ENCODE measurements around the gene LPXN. TPM values are rescaled to one million over a fixed set of nuclear protein-coding genes. Genes with fewer than 3 reads are reported as not detected.
A peak's percentile ranks its signal among the peaks of the same experiment; 100 is the strongest.

The LPXN gene
- total and polyA plus RNA-seq, 10 of the 15 experiments (the other 5 are each of a cell fraction or from before 2014, with no cell fraction given), result 131 to 349 (median 201) TPM

GRCh38 chr11:58578635-58579191, 3.1 kb upstream of the LPXN start, which contains the start of gene ZFP91:
ZFP91 (plus strand) TSS chr11:58579063; CDS start chr11:58579282, 219 bp downstream.
- WGBS (ENCODE audit: insufficient coverage, insufficient replicate concordance, low lambda C conversion rate, missing lambda C conversion rate), result 0% methylated on average over 35 of the region's 51 CpGs
- peak within 1 kb of the TSS; percentile 100 for H3K9ac ChIP-seq (ENCODE audit: control insufficient read depth, insufficient read depth, low read length)
- POLR2A ChIA-PET, result interaction anchor here (1.1 to 2.4 kb wide), 3 partner anchors 10 to 15 kb away, joined by 3 to 13 read pairs (median 6); no protein-coding TSS in a partner anchor
- FAIRE-seq (no peak), DNase-seq (ENCODE audit: low read depth, low spot score) (peak; percentile 87), ATAC-seq (peak; percentile 59)
- RAD21 ChIA-PET (ENCODE audit: unreplicated experiment), result interaction anchor here (1.2 kb wide), 1 partner anchor 210 kb away, joined by 4 read pairs; no protein-coding TSS in a partner anchor
- no peaks in the 10 kb centered on the region for H3K27me3 ChIP-seq (replicated peaks in 1 of 2; ENCODE audit: control insufficient read depth in 2 of 2, insufficient read depth in 2 of 2, low read length in 1 of 2)
- no peaks in the 10 kb centered on the region for H3K9me3 ChIP-seq (replicated peaks; ENCODE audit: control insufficient read depth, insufficient read depth, low read length)
- no TSS peak for BruUV-seq (replicated peaks)
- peak within 1 kb of the TSS; percentile 52 for H2AFZ ChIP-seq (ENCODE audit: control insufficient read depth, low read depth, low read length)
- peaks cover 12% of the 10 kb centered on the region for H3K4me1 ChIP-seq (ENCODE audit: control insufficient read depth, insufficient read depth, low read length)
- in situ Hi-C loops (cut with MboI), result loop anchor here (5.0 to 25.0 kb wide), 5 partner anchors 526 to 1241 kb away; partner anchors contain the start of genes FAM111B, P2RX3, PATL1 and SSRP1
- H3K4me2 ChIP-seq (ENCODE audit: control insufficient read depth, insufficient read depth), result peak within 1 kb of the TSS; percentile 34
- H3K79me2 ChIP-seq (ENCODE audit: control insufficient read depth, insufficient read depth, low read length), result peaks cover 81% of the 10 kb centered on the region
- H3K4me3 ChIP-seq, result peak within 1 kb of the TSS; percentile 82
- H4K20me1 ChIP-seq (ENCODE audit: control insufficient read depth, insufficient read depth), result no peaks in the 10 kb centered on the region
- H3K36me3 ChIP-seq (ENCODE audit: control insufficient read depth in 2 of 2, insufficient read depth in 2 of 2, low read length in 1 of 2), result no peaks in the 10 kb centered on the region
- CTCF ChIA-PET, result interaction anchor here (1.2 to 10.4 kb wide), 8 partner anchors 9 to 77 kb away, joined by 5 to 110 read pairs (median 18); no protein-coding TSS in a partner anchor
- SMC1A ChIA-PET (ENCODE audit: uncharacterized antibody, unreplicated experiment), result interaction anchor here (0.6 to 4.0 kb wide), 5 partner anchors 11 to 1102 kb away, joined by 3 to 49 read pairs (median 14); partner anchors contain the start of gene CNTF
- intact Hi-C loops (cut with micrococcal nuclease; ENCODE audit: unreplicated experiment), result loop anchor here (2.0 to 10.0 kb wide), 9 partner anchors 68 to 976 kb away; partner anchors contain the start of genes FAM111A, FAM111B and MPEG1
- peak within 1 kb of the TSS; percentile 99 for H3K27ac ChIP-seq (ENCODE audit: control insufficient read depth, insufficient read depth)
- TF ChIP-seq RELA (IDR thresholded peaks at IDR 0.05; ENCODE audit: borderline replicate concordance, partially characterized antibody) (peak; percentile 21), USF1 (IDR thresholded peaks at IDR 0.05; ENCODE audit: borderline replicate concordance, extremely low read length, insufficient read depth, low read depth, low read length) (no peak), SREBF1 (IDR thresholded peaks at IDR 0.05; ENCODE audit: low read length) (no peak), POLR2A (IDR thresholded peaks at IDR 0.05; ENCODE audit: low read depth, low read length) (peak; percentile 91), ATF7 (IDR thresholded peaks at IDR 0.05; ENCODE audit: low read depth) (no peak), SMARCA5 (IDR thresholded peaks at IDR 0.05) (peak; percentile 94), CREB1 (IDR thresholded peaks at IDR 0.05; ENCODE audit: low read depth) (peak; percentile 49), FOXM1 (IDR thresholded peaks at IDR 0.05; ENCODE audit: low read depth, low read length) (no peak; the same call in 1 of the 2 replicates), IRF3 (IDR thresholded peaks at IDR 0.05) (0 out of 2 replicates have a peak, but pooled peaks have one; percentile 44), BHLHE40 (IDR thresholded peaks at IDR 0.05; ENCODE audit: borderline replicate concordance in 1 of 2, low read depth in 2 of 2, low read length in 1 of 2) (peak in 1 of 2 experiments; percentile 5; a peak in 2 of 4 replicates), SP1 (IDR thresholded peaks at IDR 0.05; ENCODE audit: low read depth, low read length) (peak; percentile 49), ZBED1 (IDR thresholded peaks at IDR 0.05; ENCODE audit: borderline replicate concordance) (no peak), SMAD5 (IDR thresholded peaks at IDR 0.05; ENCODE audit: low read depth) (peak; percentile 89), CHD1 (IDR thresholded peaks at IDR 0.05; ENCODE audit: low read depth, low read length) (peak; percentile 93), EZH2 (IDR thresholded peaks at IDR 0.05; ENCODE audit: borderline replicate concordance, control insufficient read depth, low read depth, low read length) (no peak), TCF7 (IDR thresholded peaks at IDR 0.05; ENCODE audit: borderline replicate concordance) (no peak), ZNF24 (IDR thresholded peaks at IDR 0.05) (no peak), MAX (IDR thresholded peaks at IDR 0.05; ENCODE audit: low read depth, low read length) (no peak)
- TF ChIP-seq, protein P1, sequence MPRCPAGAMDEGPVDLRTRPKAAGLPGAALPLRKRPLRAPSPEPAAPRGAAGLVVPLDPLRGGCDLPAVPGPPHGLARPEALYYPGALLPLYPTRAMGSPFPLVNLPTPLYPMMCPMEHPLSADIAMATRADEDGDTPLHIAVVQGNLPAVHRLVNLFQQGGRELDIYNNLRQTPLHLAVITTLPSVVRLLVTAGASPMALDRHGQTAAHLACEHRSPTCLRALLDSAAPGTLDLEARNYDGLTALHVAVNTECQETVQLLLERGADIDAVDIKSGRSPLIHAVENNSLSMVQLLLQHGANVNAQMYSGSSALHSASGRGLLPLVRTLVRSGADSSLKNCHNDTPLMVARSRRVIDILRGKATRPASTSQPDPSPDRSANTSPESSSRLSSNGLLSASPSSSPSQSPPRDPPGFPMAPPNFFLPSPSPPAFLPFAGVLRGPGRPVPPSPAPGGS (IDR thresholded peaks at IDR 0.05; ENCODE audit: borderline replicate concordance, insufficient read depth, low read depth, low read length, poor library complexity, severe bottlenecking), result no peak
- TF ChIP-seq, protein P2, sequence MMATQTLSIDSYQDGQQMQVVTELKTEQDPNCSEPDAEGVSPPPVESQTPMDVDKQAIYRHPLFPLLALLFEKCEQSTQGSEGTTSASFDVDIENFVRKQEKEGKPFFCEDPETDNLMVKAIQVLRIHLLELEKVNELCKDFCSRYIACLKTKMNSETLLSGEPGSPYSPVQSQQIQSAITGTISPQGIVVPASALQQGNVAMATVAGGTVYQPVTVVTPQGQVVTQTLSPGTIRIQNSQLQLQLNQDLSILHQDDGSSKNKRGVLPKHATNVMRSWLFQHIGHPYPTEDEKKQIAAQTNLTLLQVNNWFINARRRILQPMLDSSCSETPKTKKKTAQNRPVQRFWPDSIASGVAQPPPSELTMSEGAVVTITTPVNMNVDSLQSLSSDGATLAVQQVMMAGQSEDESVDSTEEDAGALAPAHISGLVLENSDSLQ (IDR thresholded peaks at IDR 0.05), result peak; percentile 88

Data from GM12878 (cell line).